GM18868 (cell line): Measurements from ENCODE around the gene RAG1.

Experiments used
- ATAC-seq: cut with Tn5 transposase; IDR thresholded peaks from one replicate; pipeline ENCODE4 v1.9.1; 2021; ENCODE audit warnings: mild to moderate bottlenecking, moderate library complexity; ENCODE audit not compliant: unreplicated experiment

Gene RAG1

DNA sequence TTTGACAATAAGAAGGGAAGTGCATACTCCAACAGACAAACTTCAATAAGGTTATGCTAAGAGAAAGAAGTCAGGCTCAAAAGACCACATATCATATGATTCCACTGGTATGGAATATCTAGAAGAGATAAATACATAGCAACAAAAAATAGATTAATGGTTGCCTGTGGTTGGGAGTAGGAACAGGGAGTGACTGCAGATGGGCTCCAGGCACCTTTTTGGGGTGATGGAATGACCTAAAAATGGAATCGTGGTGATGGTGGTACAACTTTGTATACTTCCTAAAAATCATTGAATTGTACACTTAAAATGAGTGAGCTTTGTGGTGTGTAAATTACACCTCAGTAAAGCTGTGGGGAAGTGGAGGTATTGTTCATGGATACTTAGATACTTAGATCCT lies 59.2 kb downstream of the RAG1 start:
- ATAC-seq = no peak

DNA sequence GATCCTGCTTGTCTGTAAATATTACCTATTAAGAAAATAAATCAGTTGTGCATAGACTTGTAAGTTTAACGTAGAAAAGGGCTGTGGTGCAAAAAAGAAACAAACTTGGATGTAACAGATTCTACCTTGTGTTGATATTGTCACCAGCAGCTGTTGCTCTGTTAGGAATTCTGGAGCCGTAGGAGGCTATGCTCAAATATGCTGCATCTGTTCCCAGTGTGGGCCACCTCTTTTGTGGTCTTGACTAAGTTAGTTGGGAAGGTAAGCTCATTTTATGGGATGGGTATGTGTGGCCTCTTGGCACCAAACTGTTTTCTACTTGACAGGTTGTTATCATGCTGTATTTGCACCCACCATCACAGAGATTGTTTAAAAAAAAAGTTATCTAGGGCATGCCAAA lies 59.7 kb downstream of the RAG1 start:
- no peak for ATAC-seq

DNA sequence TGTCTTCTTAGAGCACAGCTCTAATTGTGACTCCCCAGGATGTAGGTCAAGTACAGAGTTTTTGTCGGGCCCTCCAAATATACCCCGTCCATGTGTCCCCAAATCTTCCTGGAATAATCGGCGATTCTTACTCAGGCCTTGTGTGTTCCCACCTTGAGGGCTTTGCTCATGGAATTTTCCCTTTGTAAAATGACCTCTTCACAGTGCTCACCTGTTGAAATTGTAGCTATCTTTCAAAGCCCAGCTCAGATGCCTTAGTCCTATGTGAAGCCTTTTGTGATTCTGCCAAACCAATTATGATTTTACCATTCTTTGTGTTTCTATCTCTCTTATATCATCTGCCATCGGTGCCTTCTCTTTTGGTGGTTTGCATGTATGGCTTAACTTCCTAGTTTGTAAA lies 60.3 kb downstream of the RAG1 start:
- ATAC-seq = no peak

DNA sequence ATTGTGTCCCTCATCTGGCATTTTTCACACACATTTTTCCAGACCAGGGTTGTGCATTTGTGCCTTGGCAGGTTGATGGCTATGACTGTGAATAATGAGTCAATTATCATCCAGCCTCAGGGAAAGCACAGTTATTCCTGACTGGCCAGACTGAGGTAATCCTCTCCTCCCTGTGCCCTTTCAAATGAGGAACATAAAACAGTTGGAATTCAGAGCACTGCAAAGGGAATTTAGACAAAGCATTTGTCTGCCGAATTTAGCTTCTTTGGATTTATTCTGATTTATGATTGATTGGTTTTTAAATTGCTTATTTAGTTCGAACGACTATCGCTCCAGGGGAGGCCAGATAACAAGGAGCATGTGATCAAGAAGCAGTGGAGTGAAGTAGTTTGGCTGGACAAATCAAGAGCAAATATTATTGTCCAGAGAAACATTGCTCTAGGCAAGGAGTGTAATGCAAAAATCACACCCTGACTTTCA lies 61.0 kb downstream of the RAG1 start:
- no peak for ATAC-seq
